HCT116 (cell line): ENCODE data around the gene SPRING1.

ENCODE experiments used
- ATF3 ChIP-seq: IDR thresholded peaks from 2 replicates; pipeline ENCODE4 v1.6.1; 2012
- EZH2 ChIP-seq: fragments of 200-600 bp; sonication (generic); IDR thresholded peaks from 2 replicates; pipeline ENCODE4 v1.6.1; 2017; ENCODE audit warnings: antibody characterized with exemption, mixed run types
- POLR2A ChIP-seq: IDR thresholded peaks from 2 replicates; pipeline ENCODE4 v1.7.0; 2011; ENCODE audit warnings: borderline replicate concordance; ENCODE audit not compliant: insufficient read depth, insufficient read length; ENCODE audit errors: extremely low read depth
- POLR2AphosphoS5 ChIP-seq: IDR thresholded peaks from 2 replicates; pipeline ENCODE4 v1.6.1; 2011; ENCODE audit warnings: mild to moderate bottlenecking, low read depth, low read length, moderate library complexity
- RAD21 ChIP-seq: IDR thresholded peaks from 2 replicates; pipeline ENCODE4 v1.6.1; 2012; ENCODE audit warnings: low read depth, mild to moderate bottlenecking
- SP1 ChIP-seq: IDR thresholded peaks from 2 replicates; pipeline ENCODE4 v1.6.1; 2012; ENCODE audit warnings: low read depth
- TCF7L2 ChIP-seq: IDR thresholded peaks from 2 replicates; pipeline ENCODE4 v1.7.0; 2011; ENCODE audit warnings: borderline replicate concordance, inconsistent platforms; ENCODE audit not compliant: insufficient read depth, insufficient read length; ENCODE audit errors: extremely low read depth
- ZFX ChIP-seq: fragments of 450-650 bp; IDR thresholded peaks from 2 replicates; pipeline ENCODE4 v1.6.1; 2017
- ZNF274 ChIP-seq: fragments of 200-500 bp; sonication (Bioruptor generic); IDR thresholded peaks from 2 replicates; pipeline ENCODE4 v1.6.1; 2014; ENCODE audit warnings: mild to moderate bottlenecking, low read depth, low read length, inconsistent platforms
- TF ChIP-seq, protein P1 (sequence below): IDR thresholded peaks from 2 replicates; pipeline ENCODE4 v1.6.1; 2011; ENCODE audit warnings: mild to moderate bottlenecking, low read length, moderate library complexity; ENCODE audit not compliant: insufficient replicate concordance; ENCODE audit errors: extremely low read depth
- TF ChIP-seq, protein P2 (sequence below): IDR thresholded peaks from 2 replicates; pipeline ENCODE4 v1.6.1; 2012
- TF ChIP-seq, protein P3 (sequence below), 3 experiments: fragments of 200-600 bp in 1 of 3; sonication (generic) in 1 of 3; IDR thresholded peaks in 2 of 3; conservative IDR thresholded peaks in 1 of 3; 2 replicates each; pipeline ENCODE4 v1.5.1; 2012 to 2017; ENCODE audit warnings: low read depth in 2 of 3, low read length in 2 of 3, antibody characterized with exemption in 1 of 3, borderline replicate concordance in 1 of 3, control low read depth in 1 of 3, mild to moderate bottlenecking in 1 of 3, mixed read lengths in 1 of 3, mixed run types in 1 of 3, moderate library complexity in 1 of 3; ENCODE audit not compliant: insufficient read depth in 1 of 3

DNA sequence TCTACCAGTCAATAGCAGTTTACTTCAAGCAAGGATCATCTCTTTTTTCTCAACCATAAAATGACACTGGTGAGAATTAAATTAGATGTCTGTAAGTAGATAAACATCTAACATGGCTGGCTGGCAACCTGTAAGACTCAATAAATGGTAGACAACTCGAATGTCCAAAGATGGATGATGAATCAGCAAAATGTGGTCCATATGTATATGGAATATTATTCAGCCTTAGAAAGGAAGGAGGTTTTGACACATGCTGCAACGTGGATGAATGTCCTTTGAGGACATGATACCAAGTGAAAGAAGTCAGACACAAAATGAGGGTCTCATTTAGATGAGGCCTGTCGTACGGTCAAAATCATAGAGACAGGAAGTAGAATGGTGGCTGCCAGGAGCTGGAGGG lies 46.2 kb downstream of the SPRING1 start:
- TF ChIP-seq POLR2AphosphoS5: no peak
- TF ChIP-seq, protein P1, sequence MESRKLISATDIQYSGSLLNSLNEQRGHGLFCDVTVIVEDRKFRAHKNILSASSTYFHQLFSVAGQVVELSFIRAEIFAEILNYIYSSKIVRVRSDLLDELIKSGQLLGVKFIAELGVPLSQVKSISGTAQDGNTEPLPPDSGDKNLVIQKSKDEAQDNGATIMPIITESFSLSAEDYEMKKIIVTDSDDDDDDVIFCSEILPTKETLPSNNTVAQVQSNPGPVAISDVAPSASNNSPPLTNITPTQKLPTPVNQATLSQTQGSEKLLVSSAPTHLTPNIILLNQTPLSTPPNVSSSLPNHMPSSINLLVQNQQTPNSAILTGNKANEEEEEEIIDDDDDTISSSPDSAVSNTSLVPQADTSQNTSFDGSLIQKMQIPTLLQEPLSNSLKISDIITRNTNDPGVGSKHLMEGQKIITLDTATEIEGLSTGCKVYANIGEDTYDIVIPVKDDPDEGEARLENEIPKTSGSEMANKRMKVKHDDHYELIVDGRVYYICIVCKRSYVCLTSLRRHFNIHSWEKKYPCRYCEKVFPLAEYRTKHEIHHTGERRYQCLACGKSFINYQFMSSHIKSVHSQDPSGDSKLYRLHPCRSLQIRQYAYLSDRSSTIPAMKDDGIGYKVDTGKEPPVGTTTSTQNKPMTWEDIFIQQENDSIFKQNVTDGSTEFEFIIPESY: no peak
- TF ChIP-seq, protein P2, sequence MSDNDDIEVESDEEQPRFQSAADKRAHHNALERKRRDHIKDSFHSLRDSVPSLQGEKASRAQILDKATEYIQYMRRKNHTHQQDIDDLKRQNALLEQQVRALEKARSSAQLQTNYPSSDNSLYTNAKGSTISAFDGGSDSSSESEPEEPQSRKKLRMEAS: no peak
- no peak for TF ChIP-seq ZNF274
- TF ChIP-seq EZH2: no peak
- TF ChIP-seq, protein P3, sequence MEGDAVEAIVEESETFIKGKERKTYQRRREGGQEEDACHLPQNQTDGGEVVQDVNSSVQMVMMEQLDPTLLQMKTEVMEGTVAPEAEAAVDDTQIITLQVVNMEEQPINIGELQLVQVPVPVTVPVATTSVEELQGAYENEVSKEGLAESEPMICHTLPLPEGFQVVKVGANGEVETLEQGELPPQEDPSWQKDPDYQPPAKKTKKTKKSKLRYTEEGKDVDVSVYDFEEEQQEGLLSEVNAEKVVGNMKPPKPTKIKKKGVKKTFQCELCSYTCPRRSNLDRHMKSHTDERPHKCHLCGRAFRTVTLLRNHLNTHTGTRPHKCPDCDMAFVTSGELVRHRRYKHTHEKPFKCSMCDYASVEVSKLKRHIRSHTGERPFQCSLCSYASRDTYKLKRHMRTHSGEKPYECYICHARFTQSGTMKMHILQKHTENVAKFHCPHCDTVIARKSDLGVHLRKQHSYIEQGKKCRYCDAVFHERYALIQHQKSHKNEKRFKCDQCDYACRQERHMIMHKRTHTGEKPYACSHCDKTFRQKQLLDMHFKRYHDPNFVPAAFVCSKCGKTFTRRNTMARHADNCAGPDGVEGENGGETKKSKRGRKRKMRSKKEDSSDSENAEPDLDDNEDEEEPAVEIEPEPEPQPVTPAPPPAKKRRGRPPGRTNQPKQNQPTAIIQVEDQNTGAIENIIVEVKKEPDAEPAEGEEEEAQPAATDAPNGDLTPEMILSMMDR (IDR thresholded peaks at IDR 0.05 in 2 of 3, conservative IDR thresholded peaks at IDR 0.05 in 1 of 3; ENCODE audit: borderline replicate concordance in 1 of 3, insufficient read depth in 1 of 3, low read depth in 2 of 3, low read length in 2 of 3): no peak
- no peak for TF ChIP-seq POLR2A
- TF ChIP-seq ATF3: no peak
- TF ChIP-seq TCF7L2: no peak
- TF ChIP-seq RAD21: no peak
- no peak for TF ChIP-seq SP1
- no peak for TF ChIP-seq ZFX
